ENCODE measurements around the gene CEP63. TPM values are rescaled to one million over a fixed set of nuclear protein-coding genes. Genes with fewer than 3 reads are reported as not detected.

Gene CEP63
- total RNA-seq, 1 experiment from 2014 or later, result 19.1 TPM

DNA sequence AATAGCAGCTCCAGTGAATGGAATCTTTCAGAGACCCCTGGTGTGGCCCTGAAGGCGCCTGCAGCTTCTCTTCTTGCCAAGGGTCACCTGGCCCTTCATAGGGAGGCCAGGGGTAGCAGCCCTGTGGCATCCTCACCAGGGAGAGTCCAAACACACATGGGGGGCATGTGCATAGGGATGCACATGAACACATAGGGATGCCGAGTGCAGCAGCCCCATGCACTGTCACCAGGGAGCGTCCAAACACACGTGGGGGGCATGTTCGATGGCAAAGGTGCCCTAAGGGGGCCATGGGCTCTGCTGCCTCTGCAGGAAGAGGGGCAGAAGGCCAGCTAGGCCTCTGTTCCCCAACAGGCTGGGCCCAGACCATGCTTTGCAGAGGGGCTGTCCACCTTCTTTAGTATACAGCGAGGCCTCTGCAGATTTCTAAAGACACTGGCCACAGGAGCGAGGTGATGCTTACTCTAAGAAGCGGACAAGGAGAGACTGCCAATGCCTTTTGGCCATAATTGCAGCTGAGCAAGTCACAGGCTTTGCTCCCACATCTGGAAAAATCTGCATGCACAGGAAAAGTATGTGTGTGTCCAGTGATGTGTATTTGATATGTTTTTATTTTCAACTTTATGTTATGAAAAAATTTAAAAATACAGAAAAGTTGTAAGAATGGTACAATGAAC, 21.0 kb upstream of the CEP63 start (continued):
- TF ChIP-seq, protein P1, sequence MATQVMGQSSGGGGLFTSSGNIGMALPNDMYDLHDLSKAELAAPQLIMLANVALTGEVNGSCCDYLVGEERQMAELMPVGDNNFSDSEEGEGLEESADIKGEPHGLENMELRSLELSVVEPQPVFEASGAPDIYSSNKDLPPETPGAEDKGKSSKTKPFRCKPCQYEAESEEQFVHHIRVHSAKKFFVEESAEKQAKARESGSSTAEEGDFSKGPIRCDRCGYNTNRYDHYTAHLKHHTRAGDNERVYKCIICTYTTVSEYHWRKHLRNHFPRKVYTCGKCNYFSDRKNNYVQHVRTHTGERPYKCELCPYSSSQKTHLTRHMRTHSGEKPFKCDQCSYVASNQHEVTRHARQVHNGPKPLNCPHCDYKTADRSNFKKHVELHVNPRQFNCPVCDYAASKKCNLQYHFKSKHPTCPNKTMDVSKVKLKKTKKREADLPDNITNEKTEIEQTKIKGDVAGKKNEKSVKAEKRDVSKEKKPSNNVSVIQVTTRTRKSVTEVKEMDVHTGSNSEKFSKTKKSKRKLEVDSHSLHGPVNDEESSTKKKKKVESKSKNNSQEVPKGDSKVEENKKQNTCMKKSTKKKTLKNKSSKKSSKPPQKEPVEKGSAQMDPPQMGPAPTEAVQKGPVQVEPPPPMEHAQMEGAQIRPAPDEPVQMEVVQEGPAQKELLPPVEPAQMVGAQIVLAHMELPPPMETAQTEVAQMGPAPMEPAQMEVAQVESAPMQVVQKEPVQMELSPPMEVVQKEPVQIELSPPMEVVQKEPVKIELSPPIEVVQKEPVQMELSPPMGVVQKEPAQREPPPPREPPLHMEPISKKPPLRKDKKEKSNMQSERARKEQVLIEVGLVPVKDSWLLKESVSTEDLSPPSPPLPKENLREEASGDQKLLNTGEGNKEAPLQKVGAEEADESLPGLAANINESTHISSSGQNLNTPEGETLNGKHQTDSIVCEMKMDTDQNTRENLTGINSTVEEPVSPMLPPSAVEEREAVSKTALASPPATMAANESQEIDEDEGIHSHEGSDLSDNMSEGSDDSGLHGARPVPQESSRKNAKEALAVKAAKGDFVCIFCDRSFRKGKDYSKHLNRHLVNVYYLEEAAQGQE (IDR thresholded peaks at IDR 0.05; ENCODE audit: low read depth), result no peak
- no peak for TF ChIP-seq YY1 (IDR thresholded peaks at IDR 0.05; ENCODE audit: extremely low read depth, insufficient replicate concordance, low read depth, low read length)
- no peak for TF ChIP-seq ZNF274 (IDR thresholded peaks at IDR 0.05; ENCODE audit: low read depth, low read length)
- no peak for TF ChIP-seq ELF1 (IDR thresholded peaks at IDR 0.05; ENCODE audit: borderline replicate concordance, low read depth)
- no peak for TF ChIP-seq CBX3 (IDR thresholded peaks at IDR 0.05; ENCODE audit: low read depth)
- TF ChIP-seq RAD21 (IDR thresholded peaks at IDR 0.05; ENCODE audit: low read depth), result no peak
- no peak for TF ChIP-seq EZH2phosphoT487 (IDR thresholded peaks at IDR 0.05; ENCODE audit: borderline replicate concordance)

DNA sequence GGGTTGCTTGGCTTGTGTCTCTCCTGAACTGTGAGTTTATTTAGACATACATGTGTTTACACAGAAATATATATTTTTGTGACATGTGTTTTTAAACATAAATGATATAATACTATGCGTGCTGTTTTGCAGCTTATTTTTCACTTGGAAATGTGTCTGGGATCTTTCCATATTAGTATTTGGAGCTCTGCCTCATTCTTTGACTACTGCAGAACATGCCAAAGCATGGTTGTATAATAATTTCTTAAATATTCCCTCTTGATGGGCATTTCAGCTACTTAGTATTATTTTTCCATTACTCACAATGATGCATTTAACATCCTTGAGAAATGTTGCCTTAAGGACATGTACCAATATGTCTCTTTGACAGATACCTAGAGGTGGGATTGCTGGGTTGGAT, 19.5 kb upstream of the CEP63 start:
- Histone ChIP-seq H3K27me3 (ENCODE audit: insufficient read depth, low read length) (no peaks in the 10 kb centered on the region), H3K4me2 (ENCODE audit: low read length) (no peak overlapping the region), H3K4me1 (ENCODE audit: control insufficient read depth in 1 of 2, insufficient read depth in 2 of 2, low read length in 2 of 2) (peaks cover 0 to under 1% of the 10 kb centered on the region in 2 experiments; a peak in 1 of 4 replicates), H3K9ac (ENCODE audit: low read length) (no peak overlapping the region), H3K79me2 (ENCODE audit: insufficient read depth, low read length) (no peaks in the 10 kb centered on the region), H3K9me2 (ENCODE audit: insufficient read depth) (no peaks in the 10 kb centered on the region), H3K4me3 (replicated peaks in 1 of 2; ENCODE audit: low read depth in 1 of 2, low read length in 2 of 2) (no peak overlapping the region), H3K9me3 (ENCODE audit: control insufficient read depth in 1 of 2, insufficient read depth in 1 of 2, low read depth in 1 of 2, low read length in 2 of 2) (no peaks in the 10 kb centered on the region), H3K27ac (ENCODE audit: low read depth, low read length) (no peak overlapping the region), H4K20me1 (ENCODE audit: insufficient read depth) (no peaks in the 10 kb centered on the region), H2AFZ (ENCODE audit: low read depth, low read length, poor library complexity, severe bottlenecking) (no peak overlapping the region), H3K36me3 (ENCODE audit: control insufficient read depth in 1 of 2, insufficient read depth in 2 of 2, low read length in 2 of 2) (no peaks in the 10 kb centered on the region)
- ATAC-seq, result no peak
- CTCF ChIA-PET, result interaction anchor here (1.1 to 1.2 kb wide), 2 partner anchors 8 to 502 kb away, joined by 3 to 4 read pairs; no protein-coding TSS in a partner anchor
- TF ChIP-seq ZNF274 (IDR thresholded peaks at IDR 0.05; ENCODE audit: low read depth, low read length) (no peak), EZH2 (IDR thresholded peaks at IDR 0.05) (no peak), EGR1 (IDR thresholded peaks at IDR 0.05; ENCODE audit: low read depth) (no peak), SIN3A (IDR thresholded peaks at IDR 0.05; ENCODE audit: low read depth) (no peak), CBX3 (IDR thresholded peaks at IDR 0.05; ENCODE audit: low read depth) (no peak), ZFX (IDR thresholded peaks at IDR 0.05) (no peak), SRF (IDR thresholded peaks at IDR 0.05; ENCODE audit: low read depth) (no peak), EZH2phosphoT487 (IDR thresholded peaks at IDR 0.05; ENCODE audit: borderline replicate concordance) (no peak), SP1 (IDR thresholded peaks at IDR 0.05; ENCODE audit: low read depth) (no peak)
- TF ChIP-seq, protein P1 (IDR thresholded peaks at IDR 0.05; ENCODE audit: low read depth), result no peak
- BruUV-seq (replicated peaks), result no TSS peak
- POLR2A ChIA-PET, result no interaction called here
- RAD21 ChIA-PET (ENCODE audit: low non-redundant PET in 1 of 2, low total read pairs in 2 of 2, uncharacterized antibody in 2 of 2, unreplicated experiment in 2 of 2), result no interaction called here
- DNase-seq (ENCODE audit: low read depth, low spot score), result no peak
- intact Hi-C loops (cut with micrococcal nuclease), result no loop called here

Data from HCT116 (cell line).